SK-MEL-5 (cell line): ENCODE measurements around the gene VGF. TPM values are rescaled to one million over a fixed set of nuclear protein-coding genes. Genes with fewer than 3 reads are reported as not detected.
"Not testable (repeated sequence)": the region's sequence is repeated elsewhere in the genome, so short reads cannot be mapped to it uniquely, and the experiment has no call there.

Experiments used
- DNase-seq: peaks from one replicate; pipeline ENCODE4 v3.0.0-alpha.2; 2016; ENCODE audit warnings: low read depth, low spot score
- in situ Hi-C: cut with HindIII; loops from 2 replicates; pipeline ENCODE4 v1.10.0; 2016; ENCODE audit warnings: low sequenced_read_pairs, high pct_unique_total_duplicates, low pct_unique_long_range_greater_than_20kb
- total RNA-seq: library from RNA; depleted of rRNA; stranded (reverse); fragments of >200 nt; shearing (Covaris generic); gene quantifications from 2 replicates; pipeline ENCODE4 v1.2.3, GENCODE V29; 2014

The VGF gene
- total RNA-seq, 1 experiment from 2014 or later = 848 TPM

DNA sequence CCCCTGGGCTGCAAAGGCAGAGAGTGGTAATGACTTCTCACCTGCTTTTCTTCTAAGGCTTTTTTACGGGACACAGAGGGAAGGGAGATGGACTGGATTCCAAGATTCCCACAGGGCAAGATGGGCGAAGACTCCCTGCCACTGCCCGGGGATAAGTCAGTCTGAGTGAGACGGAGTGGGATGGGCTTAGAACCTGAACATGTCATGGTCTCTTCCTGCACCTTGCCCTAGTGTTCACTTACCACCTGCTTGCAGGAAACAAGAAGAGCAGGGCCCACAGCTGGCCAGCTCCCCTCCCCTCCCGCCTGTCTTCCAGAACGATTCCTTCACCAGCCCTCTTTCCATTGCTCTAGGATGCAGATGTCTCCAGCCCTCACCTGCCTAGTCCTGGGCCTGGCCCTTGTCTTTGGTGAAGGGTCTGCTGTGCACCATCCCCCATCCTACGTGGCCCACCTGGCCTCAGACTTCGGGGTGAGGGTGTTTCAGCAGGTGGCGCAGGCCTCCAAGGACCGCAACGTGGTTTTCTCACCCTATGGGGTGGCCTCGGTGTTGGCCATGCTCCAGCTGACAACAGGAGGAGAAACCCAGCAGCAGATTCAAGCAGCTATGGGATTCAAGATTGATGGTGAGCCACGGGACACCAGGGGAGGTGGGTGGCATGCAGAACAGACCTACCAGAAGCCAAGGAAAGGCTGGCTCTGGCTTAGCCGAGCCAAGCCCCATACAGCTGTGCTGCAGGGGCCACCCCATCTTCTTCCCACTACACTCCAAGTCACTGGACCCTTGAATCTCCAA, 37.1 kb downstream of the VGF start:
- in situ Hi-C loops = no loop called here
- no peak for DNase-seq

- in situ Hi-C loops = no loop called here
- DNase-seq = no peak
Measured at GRCh38 chr7:101127460-101128039, 37.8 kb downstream of the VGF start.

DNA sequence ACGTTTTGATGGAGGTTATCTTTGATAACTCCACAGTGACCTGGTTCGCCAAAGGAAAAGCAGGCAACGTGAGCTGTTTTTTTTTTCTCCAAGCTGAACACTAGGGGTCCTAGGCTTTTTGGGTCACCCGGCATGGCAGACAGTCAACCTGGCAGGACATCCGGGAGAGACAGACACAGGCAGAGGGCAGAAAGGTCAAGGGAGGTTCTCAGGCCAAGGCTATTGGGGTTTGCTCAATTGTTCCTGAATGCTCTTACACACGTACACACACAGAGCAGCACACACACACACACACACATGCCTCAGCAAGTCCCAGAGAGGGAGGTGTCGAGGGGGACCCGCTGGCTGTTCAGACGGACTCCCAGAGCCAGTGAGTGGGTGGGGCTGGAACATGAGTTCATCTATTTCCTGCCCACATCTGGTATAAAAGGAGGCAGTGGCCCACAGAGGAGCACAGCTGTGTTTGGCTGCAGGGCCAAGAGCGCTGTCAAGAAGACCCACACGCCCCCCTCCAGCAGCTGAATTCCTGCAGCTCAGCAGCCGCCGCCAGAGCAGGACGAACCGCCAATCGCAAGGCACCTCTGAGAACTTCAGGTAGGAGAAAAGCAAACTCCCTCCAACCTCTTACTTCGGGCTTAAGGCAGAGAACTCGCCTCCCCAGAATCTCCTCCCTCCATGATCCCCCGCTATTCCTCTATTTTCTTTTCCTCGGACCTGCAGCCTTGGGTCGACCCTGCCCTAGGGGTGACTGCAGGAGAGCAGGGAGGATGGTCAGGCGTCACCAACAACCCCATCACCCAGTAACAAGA, 38.5 kb downstream of the VGF start, which contains the start of gene SERPINE1:
SERPINE1 (plus strand) TSS at position 454 of the 809 bp plus-strand sequence. CDS start 1,290 bp downstream, outside the sequence.
- in situ Hi-C loops = no loop called here
- DNase-seq = peak; percentile 28

DNA sequence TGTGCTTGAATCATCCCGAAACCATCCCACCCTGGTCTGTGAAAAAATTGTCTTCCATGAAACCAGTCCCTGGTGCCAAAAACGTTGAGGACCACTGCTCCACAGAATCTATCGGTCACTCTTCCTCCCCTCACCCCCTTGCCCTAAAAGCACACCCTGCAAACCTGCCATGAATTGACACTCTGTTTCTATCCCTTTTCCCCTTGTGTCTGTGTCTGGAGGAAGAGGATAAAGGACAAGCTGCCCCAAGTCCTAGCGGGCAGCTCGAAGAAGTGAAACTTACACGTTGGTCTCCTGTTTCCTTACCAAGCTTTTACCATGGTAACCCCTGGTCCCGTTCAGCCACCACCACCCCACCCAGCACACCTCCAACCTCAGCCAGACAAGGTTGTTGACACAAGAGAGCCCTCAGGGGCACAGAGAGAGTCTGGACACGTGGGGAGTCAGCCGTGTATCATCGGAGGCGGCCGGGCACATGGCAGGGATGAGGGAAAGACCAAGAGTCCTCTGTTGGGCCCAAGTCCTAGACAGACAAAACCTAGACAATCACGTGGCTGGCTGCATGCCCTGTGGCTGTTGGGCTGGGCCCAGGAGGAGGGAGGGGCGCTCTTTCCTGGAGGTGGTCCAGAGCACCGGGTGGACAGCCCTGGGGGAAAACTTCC, 39.2 kb downstream of the VGF start:
- in situ Hi-C loops = no loop called here
- DNase-seq = peak; percentile 47

DNA sequence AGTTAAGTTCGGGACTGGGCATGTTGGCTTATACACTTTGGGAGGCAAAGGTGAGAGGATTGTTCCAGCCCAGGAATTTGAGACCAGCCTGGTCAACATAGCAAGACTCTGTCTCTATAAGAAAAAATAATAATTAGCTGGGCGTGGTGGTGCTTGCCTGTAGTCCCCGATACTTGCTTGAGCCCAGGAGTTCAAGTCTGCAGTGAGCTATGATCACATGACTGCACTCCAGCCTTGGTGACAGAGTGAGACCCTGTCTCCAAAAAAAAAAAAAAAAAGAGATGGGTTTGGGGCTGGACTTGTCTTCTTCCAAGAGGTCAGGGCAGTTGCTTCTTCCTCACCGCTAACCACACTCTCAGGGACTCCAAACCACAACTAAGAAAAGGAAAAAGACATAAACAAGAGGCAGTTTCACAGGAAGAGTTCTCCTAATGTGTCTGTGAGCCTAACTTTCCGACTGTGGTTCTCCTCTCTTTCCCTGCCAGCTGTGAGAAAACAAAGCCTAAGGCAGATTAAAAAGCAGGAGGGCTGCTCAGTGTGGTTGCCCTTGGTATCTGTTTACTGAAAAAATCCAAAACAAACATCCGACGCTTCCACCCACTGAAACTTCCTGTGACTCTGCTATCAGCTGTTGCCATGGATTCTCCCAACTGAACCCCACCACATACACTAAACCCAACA, 40.9 kb downstream of the VGF start:
- DNase-seq = peak; percentile 83
- in situ Hi-C loops = no loop called here

GRCh38 chr7:101123703-101124068, 41.7 kb downstream of the VGF start:
- no peak for DNase-seq
- in situ Hi-C loops = no loop called here

DNA sequence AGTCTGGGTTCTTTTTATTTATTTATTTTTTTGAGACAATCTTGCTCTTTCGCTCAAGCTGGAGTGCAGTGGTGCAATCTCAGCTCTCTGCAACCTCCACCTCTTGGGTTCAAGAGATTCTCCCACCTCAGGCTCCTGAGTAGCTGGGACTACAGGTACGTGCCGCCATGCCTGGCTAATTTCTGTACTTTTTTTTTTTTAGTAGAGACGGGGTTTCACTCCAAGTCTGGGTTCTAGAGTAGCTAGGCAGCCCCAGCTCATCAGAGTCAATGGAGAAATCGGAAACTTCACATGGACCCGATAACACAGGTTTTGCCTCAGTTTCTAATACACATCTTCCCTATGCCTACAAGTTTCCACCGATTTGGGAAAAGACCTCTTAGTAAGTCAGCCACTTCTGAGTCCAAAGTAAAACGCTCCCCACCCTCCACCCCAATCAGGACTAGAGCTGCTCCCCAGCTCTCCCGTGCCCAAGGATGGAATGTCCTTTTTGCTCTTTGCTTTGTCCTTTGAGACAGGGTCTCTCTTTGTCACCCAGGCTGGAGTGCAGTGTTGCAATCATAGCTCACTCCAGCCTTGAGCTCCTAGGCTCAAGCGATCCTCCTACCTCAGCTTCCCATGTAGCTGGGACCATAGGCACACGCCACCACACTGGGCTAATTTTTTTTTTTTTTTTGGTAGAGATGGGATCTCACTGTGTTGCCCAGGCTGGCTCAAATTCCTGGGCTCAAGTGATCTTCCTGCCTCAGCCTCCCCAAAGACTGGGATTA, 42.3 kb downstream of the VGF start:
- no peak for DNase-seq
- in situ Hi-C loops = no loop called here

GRCh38 chr7:101121991-101122932, 43.1 kb downstream of the VGF start:
- in situ Hi-C loops = no loop called here
- DNase-seq = no peak

DNA sequence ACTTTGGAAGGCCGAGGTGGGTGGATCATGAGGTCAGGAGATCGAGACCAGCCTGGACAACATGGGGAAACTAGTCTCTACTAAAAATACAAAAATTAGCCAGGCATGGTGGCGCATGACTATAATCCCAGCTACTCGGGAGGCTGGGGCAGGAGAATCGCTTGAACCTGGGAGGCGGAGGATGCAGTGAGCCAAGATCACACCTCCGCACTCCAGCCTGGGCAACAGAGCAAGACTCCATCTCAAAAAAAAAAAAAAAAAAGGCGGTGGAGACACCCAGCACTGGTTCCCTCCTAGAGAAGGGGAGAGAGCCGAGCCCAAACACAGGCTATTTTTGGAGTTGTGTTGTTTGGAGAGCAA, 43.8 kb downstream of the VGF start:
- in situ Hi-C loops, DNase-seq: not testable (repeated sequence)

DNA sequence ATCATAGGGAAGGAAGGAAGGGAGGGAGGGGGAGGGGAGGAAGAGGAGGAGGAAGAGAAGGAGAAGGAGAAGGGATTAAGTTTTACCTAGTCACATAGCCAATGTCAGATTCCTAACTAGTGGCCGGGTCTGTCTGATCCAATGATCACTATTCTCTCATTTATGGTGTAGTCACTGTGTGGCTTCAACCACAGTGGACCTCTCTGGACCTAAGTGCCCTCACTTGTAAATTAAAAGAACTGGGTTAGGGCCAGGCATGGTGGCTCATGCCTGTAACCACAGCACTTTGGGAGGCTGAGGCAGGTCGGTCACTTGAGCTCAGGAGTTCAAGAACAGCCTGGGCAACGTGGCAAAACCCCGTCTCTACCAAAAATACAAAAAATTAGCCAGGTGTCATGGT, 45.1 kb downstream of the VGF start:
- no peak for DNase-seq
- in situ Hi-C loops = no loop called here

- no peak for DNase-seq
- in situ Hi-C loops = no loop called here
Measured at GRCh38 chr7:101119876-101120275, 45.5 kb downstream of the VGF start.

DNA sequence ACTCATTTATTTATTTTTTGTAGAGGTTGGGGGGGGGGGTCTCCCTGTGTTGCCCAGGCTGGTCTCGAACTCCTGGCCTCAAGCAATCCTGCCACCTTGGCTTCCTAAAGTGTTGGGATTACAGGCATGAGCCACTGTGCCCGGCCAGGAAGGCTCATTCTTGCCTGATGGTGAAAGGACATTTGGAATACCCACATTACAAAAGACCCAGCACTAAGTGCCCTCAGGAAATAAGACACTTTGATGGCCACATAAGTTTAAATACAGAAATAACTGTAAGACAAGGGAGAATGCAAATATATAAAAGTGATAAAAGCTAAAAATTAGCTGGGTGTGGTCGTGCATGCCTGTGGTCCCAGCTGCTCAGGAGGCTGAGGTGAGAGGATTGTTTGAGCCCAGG, 46.5 kb downstream of the VGF start:
- in situ Hi-C loops = no loop called here
- DNase-seq = no peak

DNA sequence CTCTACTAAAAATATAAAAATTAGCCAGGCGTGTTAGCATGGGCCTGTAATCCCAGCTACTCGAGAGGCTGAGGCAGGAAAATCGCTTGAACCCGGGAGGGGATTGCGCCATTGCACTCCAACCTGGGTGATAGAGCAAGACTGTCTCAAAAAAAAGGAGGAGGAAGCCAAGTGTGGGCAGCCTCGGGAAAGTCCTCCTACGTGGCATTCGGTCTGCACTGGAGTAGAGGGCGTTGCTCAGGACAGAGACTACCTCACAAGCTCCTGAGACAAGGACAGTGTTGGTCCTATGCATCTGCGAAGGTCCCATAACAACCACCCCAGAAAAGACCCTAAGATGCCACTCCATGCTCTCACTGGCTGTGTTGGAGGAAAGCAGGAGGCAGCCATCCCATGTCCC, 48.5 kb downstream of the VGF start:
- DNase-seq = no peak
- in situ Hi-C loops = no loop called here

DNA sequence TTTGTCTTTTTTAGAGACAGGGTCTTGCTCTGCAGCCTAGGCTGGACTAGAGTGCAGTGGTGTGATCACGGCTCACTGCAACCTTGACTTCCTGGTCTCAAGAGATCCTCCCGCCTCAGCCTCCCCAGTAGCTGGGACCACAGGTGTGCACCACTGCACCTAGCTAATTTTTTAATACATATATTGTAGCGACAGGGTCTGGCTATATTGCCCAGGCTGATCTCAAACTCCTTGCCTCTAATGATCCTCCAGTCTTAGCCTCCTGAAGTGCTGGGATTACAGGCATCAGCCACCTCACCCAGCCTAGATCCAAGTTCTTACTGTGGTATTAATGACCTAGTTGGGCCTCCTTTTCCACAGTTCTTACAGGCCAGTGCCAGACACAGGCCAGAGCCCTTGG, 50.2 kb downstream of the VGF start:
- in situ Hi-C loops = no loop called here
- DNase-seq = no peak

DNA sequence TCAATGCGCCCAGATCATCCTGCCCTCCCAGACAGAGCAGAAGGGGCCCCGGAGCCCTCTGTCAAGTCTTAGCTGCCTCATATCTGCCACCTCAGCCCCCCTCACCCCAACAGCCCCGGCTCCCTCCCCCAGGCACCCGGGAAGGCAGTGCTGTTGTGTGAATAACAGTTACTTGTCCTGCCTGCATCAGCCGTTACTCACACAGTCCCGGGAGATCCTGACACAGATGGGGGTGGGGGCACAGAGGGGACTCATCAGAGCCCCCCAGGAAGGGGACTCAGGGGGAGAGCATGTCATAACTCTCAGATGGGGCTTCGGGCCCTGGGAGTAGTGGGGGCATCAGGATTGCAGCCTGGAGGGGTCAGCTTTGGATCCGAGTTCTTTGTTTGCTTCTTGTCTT, 50.9 kb downstream of the VGF start:
- in situ Hi-C loops = no loop called here

GRCh38 chr7:101113836-101114235, 51.5 kb downstream of the VGF start:
- in situ Hi-C loops = no loop called here
- DNase-seq = no peak

More for the DNA sequence above, 50.9 kb downstream of the VGF start:
- DNase-seq = no peak
